ENCODE measurements around the gene DBT. TPM values are rescaled to one million over a fixed set of nuclear protein-coding genes. Genes with fewer than 3 reads are reported as not detected.
A peak's percentile ranks its signal among the peaks of the same experiment; 100 is the strongest.
"Not testable (repeated sequence)": the region's sequence is repeated elsewhere in the genome, so short reads cannot be mapped to it uniquely, and the experiment has no call there.

The DBT gene
- total RNA-seq (10 to 100 TPM in 2 of 5 experiments, 1 to 10 TPM in 3; 9.2 to 18.4 (median 9.7) TPM), polyA plus RNA-seq (1 to 10 TPM; 6.4 to 6.9 TPM), total RNA-seq (19.9 reads per million, percentile 50 among the genes with 10 or more reads in this experiment)

DNA sequence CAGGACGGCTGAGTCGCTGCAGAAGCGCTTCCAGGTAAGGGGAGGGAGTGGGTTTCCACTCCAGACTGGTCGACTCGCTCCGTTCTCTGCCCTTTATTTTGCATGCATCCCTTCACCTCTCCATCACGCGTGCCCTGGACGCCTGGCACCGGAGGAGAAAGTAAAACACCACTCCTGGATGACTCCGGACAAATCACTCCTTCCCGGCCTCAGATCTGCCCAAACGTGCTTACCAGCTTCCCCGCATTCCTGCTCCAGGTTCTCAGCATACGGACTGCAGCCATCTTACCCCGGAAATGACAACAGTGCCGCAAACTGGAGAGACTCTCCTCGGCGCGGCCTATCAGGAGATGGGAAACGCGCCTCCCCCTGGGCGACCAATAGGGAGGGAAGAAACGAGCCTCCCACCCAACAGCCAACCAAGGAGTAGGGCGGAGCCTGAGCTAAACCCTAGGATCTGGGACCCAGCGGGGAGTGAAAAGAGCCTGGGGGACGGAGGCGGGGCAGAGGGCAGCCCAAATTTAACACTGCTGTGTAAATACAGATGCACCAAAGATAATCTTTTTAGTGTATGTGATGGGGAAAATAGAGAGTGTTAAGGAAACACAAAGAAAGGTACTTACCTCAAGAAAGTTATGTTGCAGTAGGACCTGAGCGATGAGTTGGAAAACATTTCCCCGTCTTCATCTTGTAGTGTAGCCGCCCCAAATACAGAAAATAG is at the start of gene DBT:
DBT (minus strand) TSS at position 298 of the 721 bp plus-strand sequence; CDS start at position 284, 14 bp downstream.
- H3K27ac Mint-ChIP-seq = peak within 1 kb of the TSS in 2 of 9 donors; percentile 22 to 26
- ATAC-seq (peak; percentile 100), DNase-seq (peak; percentile 64 to 93 (median 88))
- Histone ChIP-seq H3K9me3 (ENCODE audit: control insufficient read depth in 2 of 3, low read length in 3 of 3) (no peaks in the 10 kb centered on the region), H3K4me1 (ENCODE audit: control insufficient read depth in 2 of 2, insufficient read depth in 2 of 2, low read length in 2 of 2) (peaks cover 7 to 23% of the 10 kb centered on the region in 2 donors), H3K4me3 (ENCODE audit: low read length) (peak within 1 kb of the TSS; percentile 82), H3K27me3 (ENCODE audit: control insufficient read depth in 2 of 2, insufficient read depth in 2 of 2, low read length in 2 of 2) (no peaks in the 10 kb centered on the region), H3K36me3 (ENCODE audit: control insufficient read depth in 2 of 3, insufficient read depth in 3 of 3, low read length in 3 of 3) (no peaks in the 10 kb centered on the region), H3K27ac (ENCODE audit: low read depth, low read length) (peak within 1 kb of the TSS; percentile 79)
- H3K4me3 Mint-ChIP-seq = peak within 1 kb of the TSS in 1 of 10 donors; percentile 30
- H3K36me3 Mint-ChIP-seq = peaks cover 0 to 7% (median 0%) of the 10 kb centered on the region in 5 donors
- H3K27me3 Mint-ChIP-seq = peaks cover 0 to 8% (median 0%) of the 10 kb centered on the region in 5 donors
- ChIA-PET CTCF (interaction anchor here (1.0 to 1.9 kb wide), 3 partner anchors 204 to 209 kb away, joined by 3 to 7 read pairs (median 3); no protein-coding TSS in a partner anchor), POLR2A (interaction anchor here (0.6 to 4.0 kb wide), 13 partner anchors 15 to 229 kb away, joined by 3 to 31 read pairs (median 3); partner anchors contain the start of genes CDC14A, RTCA and TRMT13)
- H3K4me1 Mint-ChIP-seq = peaks cover 9 to 24% (median 19%) of the 10 kb centered on the region in 7 donors
- peaks cover 0 to 2% (median 0%) of the 10 kb centered on the region in 11 donors for H3K9me3 Mint-ChIP-seq
- intact Hi-C loops (cut with micrococcal nuclease) = loop anchor here (1.0 to 10.0 kb wide), 8 partner anchors 17 to 615 kb away; partner anchors contain the start of genes RTCA (in 2 of the 2), TRMT13 (in 2 of the 2), AGL (in 1 of the 2) and CDC14A (in 1 of the 2)

DNA sequence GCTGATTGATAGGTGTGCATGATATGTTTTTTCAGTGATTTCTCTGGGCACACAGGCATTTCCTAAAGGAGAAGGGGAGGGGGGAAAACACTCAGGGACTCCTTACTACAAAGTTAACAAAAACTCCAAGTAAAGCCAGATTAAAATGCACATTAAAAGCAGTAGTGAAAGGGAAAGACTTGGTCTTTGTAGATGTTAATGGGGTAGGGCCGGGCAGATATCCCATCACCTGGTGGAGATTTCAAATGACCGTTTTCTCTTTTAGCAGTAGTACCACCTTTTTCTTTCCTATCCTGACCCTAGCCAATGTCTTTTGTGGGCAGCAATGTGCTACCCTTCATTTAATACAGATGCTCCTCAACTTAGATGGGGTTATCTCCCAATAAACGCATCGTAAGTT is 48.9 kb upstream of the DBT start:
- POLR2A ChIA-PET = no interaction called here

DNA sequence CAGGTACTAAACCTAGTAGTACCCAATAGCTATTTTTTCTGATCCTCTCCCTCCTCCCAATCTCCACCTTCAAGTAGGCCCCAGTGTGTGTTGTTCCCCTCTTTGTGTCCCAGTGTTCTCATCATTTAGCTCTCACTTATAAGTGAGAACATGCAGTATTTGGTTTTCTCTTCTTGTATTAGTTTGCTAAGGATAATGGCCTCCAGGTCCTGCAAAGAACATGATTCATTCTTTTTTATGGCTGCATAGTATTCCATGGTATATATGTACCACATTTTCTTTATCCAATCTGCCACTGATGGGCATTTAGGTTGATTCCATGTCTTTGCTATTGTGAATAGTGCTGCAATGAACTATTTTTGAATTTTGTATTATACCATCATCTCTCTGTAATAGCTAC is 47.4 kb upstream of the DBT start:
- H3K36me3 ChIP-seq (ENCODE audit: control insufficient read depth in 2 of 3, insufficient read depth in 3 of 3, low read length in 3 of 3); H3K9me3 Mint-ChIP-seq; DNase-seq; H3K27me3 Mint-ChIP-seq; H3K4me3 ChIP-seq (ENCODE audit: low read length); H3K4me1 ChIP-seq (ENCODE audit: control insufficient read depth in 2 of 2, insufficient read depth in 2 of 2, low read length in 2 of 2); H3K4me3 Mint-ChIP-seq; H3K27ac ChIP-seq (ENCODE audit: low read depth, low read length); H3K4me1 Mint-ChIP-seq; H3K9me3 ChIP-seq (ENCODE audit: control insufficient read depth in 2 of 3, low read length in 3 of 3); H3K27me3 ChIP-seq (ENCODE audit: control insufficient read depth in 2 of 2, insufficient read depth in 2 of 2, low read length in 2 of 2); ATAC-seq: not testable (repeated sequence)
- Mint-ChIP-seq H3K36me3 (peaks cover 4 to 22% (median 13%) of the 10 kb centered on the region in 5 donors), H3K27ac (peak overlapping the region in 1 of 9 donors; percentile 51)
- POLR2A ChIA-PET = interaction anchor here (1.2 kb wide), 1 partner anchor 50 kb away, joined by 3 read pairs; no protein-coding TSS in a partner anchor
- intact Hi-C loops (cut with micrococcal nuclease) = loop anchor here in 1 of 2 donors (5.0 kb wide), 1 partner anchor 55 kb away; the partner anchor contains the start of gene CDC14A
- CTCF ChIA-PET = interaction anchor here (1.4 kb wide), 1 partner anchor 162 kb away, joined by 4 read pairs; no protein-coding TSS in a partner anchor

More for the DNA sequence above, 48.9 kb upstream of the DBT start:
- CTCF ChIA-PET = no interaction called here
- peaks cover 0 to 4% (median 0%) of the 10 kb centered on the region in 7 donors for H3K4me1 Mint-ChIP-seq
- no peak overlapping the region for H3K4me3 Mint-ChIP-seq
- no peaks in the 10 kb centered on the region for H3K9me3 ChIP-seq (ENCODE audit: control insufficient read depth in 2 of 3, low read length in 3 of 3)
- no peak overlapping the region for H3K4me3 ChIP-seq (ENCODE audit: low read length)
- H3K27ac Mint-ChIP-seq = peak overlapping the region in 2 of 9 donors; percentile 6 to 77
- H3K36me3 Mint-ChIP-seq = peaks cover 4 to 12% (median 4%) of the 10 kb centered on the region in 5 donors
- H3K27ac ChIP-seq (ENCODE audit: low read depth, low read length) = no peak overlapping the region
- H3K4me1 ChIP-seq (ENCODE audit: control insufficient read depth in 2 of 2, insufficient read depth in 2 of 2, low read length in 2 of 2) = peaks cover 0 to 5% of the 10 kb centered on the region in 2 donors
- intact Hi-C loops (cut with micrococcal nuclease) = loop anchor here in 1 of 2 donors (5.0 kb wide), 1 partner anchor 54 kb away; the partner anchor contains the start of gene CDC14A
- H3K27me3 Mint-ChIP-seq = no peaks in the 10 kb centered on the region
- peaks cover 0 to 4% (median 0%) of the 10 kb centered on the region in 11 donors for H3K9me3 Mint-ChIP-seq
- DNase-seq (no peak), ATAC-seq (no peak)
- H3K27me3 ChIP-seq (ENCODE audit: control insufficient read depth in 2 of 2, insufficient read depth in 2 of 2, low read length in 2 of 2) = no peaks in the 10 kb centered on the region
- H3K36me3 ChIP-seq (ENCODE audit: control insufficient read depth in 2 of 3, insufficient read depth in 3 of 3, low read length in 3 of 3) = no peaks in the 10 kb centered on the region

DNA sequence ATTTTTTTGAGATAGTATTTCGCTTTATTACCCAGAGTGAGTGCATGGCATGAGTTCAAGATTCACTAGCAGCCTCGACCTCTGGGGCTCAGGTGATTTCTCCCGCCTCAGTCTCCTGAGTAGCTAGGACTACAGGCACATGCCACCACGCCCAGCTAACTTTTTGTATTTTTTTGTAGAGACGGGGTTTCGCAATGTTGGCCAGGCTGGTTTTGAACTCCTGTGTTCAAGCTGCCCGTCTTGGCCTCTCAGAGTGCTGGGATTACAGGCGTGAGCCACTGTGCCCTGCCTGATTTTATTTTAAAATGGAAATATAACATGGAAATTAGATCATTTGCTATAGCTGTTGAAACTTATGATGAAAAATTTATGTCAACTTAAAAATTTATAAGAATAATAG is 46.5 kb upstream of the DBT start:
- Mint-ChIP-seq H3K36me3 (peaks cover 4 to 25% (median 13%) of the 10 kb centered on the region in 5 donors), H3K27ac (no peak overlapping the region), H3K9me3 (peaks cover 0 to 4% (median 0%) of the 10 kb centered on the region in 11 donors), H3K4me1 (peaks cover 0 to 4% (median 0%) of the 10 kb centered on the region in 7 donors), H3K27me3 (no peaks in the 10 kb centered on the region), H3K4me3 (no peak overlapping the region)
- H3K27ac ChIP-seq (ENCODE audit: low read depth, low read length) = no peak overlapping the region
- H3K4me3 ChIP-seq (ENCODE audit: low read length) = no peak overlapping the region
- peaks cover 0 to 5% of the 10 kb centered on the region in 2 donors for H3K4me1 ChIP-seq (ENCODE audit: control insufficient read depth in 2 of 2, insufficient read depth in 2 of 2, low read length in 2 of 2)
- intact Hi-C loops (cut with micrococcal nuclease) = loop anchor here in 1 of 2 donors (5.0 kb wide), 1 partner anchor 56 kb away; the partner anchor contains the start of gene CDC14A
- no peak for ATAC-seq
- ChIA-PET POLR2A (interaction anchor here (0.6 kb wide), 1 partner anchor 30 kb away, joined by 3 read pairs; the partner anchor contains the start of gene RTCA), CTCF (interaction anchor here (1.4 kb wide), 1 partner anchor 163 kb away, joined by 4 read pairs; no protein-coding TSS in a partner anchor)
- no peaks in the 10 kb centered on the region for H3K9me3 ChIP-seq (ENCODE audit: control insufficient read depth in 2 of 3, low read length in 3 of 3)
- peaks cover 0 to 13% (median 0%) of the 10 kb centered on the region in 3 experiments for H3K36me3 ChIP-seq (ENCODE audit: control insufficient read depth in 2 of 3, insufficient read depth in 3 of 3, low read length in 3 of 3)
- H3K27me3 ChIP-seq (ENCODE audit: control insufficient read depth in 2 of 2, insufficient read depth in 2 of 2, low read length in 2 of 2) = no peaks in the 10 kb centered on the region
- DNase-seq = no peak

DNA sequence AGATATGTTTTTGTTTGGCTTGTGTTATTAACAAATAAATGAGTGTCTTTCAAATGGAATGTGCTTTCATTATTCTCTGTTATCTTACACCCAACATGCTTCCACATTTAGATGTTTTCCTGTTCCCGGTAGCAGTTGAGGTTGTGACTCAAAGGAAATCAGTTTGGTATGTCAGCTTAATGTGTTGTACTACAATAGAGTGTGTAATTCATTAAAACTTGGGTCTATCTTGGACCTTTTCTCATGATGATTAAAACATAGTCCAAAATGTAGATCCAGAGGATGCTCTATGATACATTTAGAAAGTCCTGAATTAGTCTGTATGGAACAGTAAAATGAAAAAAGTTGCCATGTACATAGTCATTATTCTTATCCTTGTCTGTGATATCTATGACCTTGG is 43.1 kb upstream of the DBT start:
- H3K4me3 Mint-ChIP-seq = no peak overlapping the region
- Histone ChIP-seq H3K4me1 (ENCODE audit: control insufficient read depth in 2 of 2, insufficient read depth in 2 of 2, low read length in 2 of 2) (no peaks in the 10 kb centered on the region), H3K27ac (ENCODE audit: low read depth, low read length) (no peak overlapping the region), H3K4me3 (ENCODE audit: low read length) (no peak overlapping the region), H3K36me3 (ENCODE audit: control insufficient read depth in 2 of 3, insufficient read depth in 3 of 3, low read length in 3 of 3) (peaks cover 0 to 35% (median 0%) of the 10 kb centered on the region in 3 experiments), H3K9me3 (ENCODE audit: control insufficient read depth in 2 of 3, low read length in 3 of 3) (no peaks in the 10 kb centered on the region), H3K27me3 (ENCODE audit: control insufficient read depth in 2 of 2, insufficient read depth in 2 of 2, low read length in 2 of 2) (no peaks in the 10 kb centered on the region)
- POLR2A ChIA-PET = interaction anchor here (0.6 kb wide), 1 partner anchor 147 kb away, joined by 4 read pairs; no protein-coding TSS in a partner anchor
- H3K27ac Mint-ChIP-seq = peak overlapping the region in 3 of 9 donors; percentile 29 to 38 (median 34)
- peaks cover 0 to 4% (median 0%) of the 10 kb centered on the region in 11 donors for H3K9me3 Mint-ChIP-seq
- H3K36me3 Mint-ChIP-seq = peaks cover 4 to 27% (median 13%) of the 10 kb centered on the region in 5 donors
- no peak for DNase-seq
- no peaks in the 10 kb centered on the region for H3K27me3 Mint-ChIP-seq
- peaks cover 0 to 3% (median 0%) of the 10 kb centered on the region in 7 donors for H3K4me1 Mint-ChIP-seq
- CTCF ChIA-PET = no interaction called here
- intact Hi-C loops (cut with micrococcal nuclease) = no loop called here
- ATAC-seq = no peak

DNA sequence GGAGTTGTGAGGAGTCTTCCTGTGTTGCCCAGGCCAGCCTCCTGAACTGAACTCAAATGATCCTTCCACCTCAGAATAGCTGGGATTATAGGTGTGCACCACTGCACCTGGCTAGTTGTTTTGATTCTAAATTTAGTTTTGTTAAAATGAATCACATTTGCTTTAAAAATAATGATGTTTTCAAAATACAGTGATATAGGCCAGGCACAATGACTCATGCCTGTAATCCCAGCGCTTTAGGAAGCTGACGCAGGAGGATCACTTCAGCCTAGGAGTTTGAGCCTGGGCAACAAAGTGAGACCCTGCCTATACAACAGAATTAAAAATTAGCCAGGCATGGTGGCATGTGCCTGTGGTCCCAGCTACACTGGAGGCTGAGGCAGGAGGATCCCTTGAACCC is 40.7 kb upstream of the DBT start:
- Mint-ChIP-seq H3K4me3 (no peak overlapping the region), H3K27me3 (no peaks in the 10 kb centered on the region), H3K27ac (peak overlapping the region in 2 of 9 donors; percentile 16 to 57), H3K36me3 (peaks cover 0 to 35% (median 23%) of the 10 kb centered on the region in 5 donors), H3K4me1 (peaks cover 0 to 5% (median 3%) of the 10 kb centered on the region in 7 donors), H3K9me3 (no peaks in the 10 kb centered on the region)
- H3K27me3 ChIP-seq (ENCODE audit: control insufficient read depth in 2 of 2, insufficient read depth in 2 of 2, low read length in 2 of 2) = no peaks in the 10 kb centered on the region
- no peak overlapping the region for H3K27ac ChIP-seq (ENCODE audit: low read depth, low read length)
- intact Hi-C loops (cut with micrococcal nuclease) = loop anchor here in 1 of 2 donors (1.0 kb wide), 1 partner anchor 169 kb away; no protein-coding TSS in a partner anchor
- H3K4me1 ChIP-seq (ENCODE audit: control insufficient read depth in 2 of 2, insufficient read depth in 2 of 2, low read length in 2 of 2) = no peaks in the 10 kb centered on the region
- no peak for DNase-seq
- ChIA-PET POLR2A (no interaction called here), CTCF (interaction anchor here (1.0 to 1.4 kb wide), 4 partner anchors 17 to 579 kb away, joined by 3 to 10 read pairs (median 4); partner anchors contain the start of gene CDC14A)
- no peaks in the 10 kb centered on the region for H3K9me3 ChIP-seq (ENCODE audit: control insufficient read depth in 2 of 3, low read length in 3 of 3)
- H3K36me3 ChIP-seq (ENCODE audit: control insufficient read depth in 2 of 3, insufficient read depth in 3 of 3, low read length in 3 of 3) = peaks cover 5 to 54% (median 7%) of the 10 kb centered on the region in 3 experiments
- ATAC-seq = no peak
- no peak overlapping the region for H3K4me3 ChIP-seq (ENCODE audit: low read length)
